Glomerular endothelial cell (primary cell): ENCODE measurements around the gene WIPI1. TPM values are rescaled to one million over a fixed set of nuclear protein-coding genes. Genes with fewer than 3 reads are reported as not detected.

Source experiments
- total RNA-seq: library from RNA; depleted of rRNA; stranded (reverse); fragments of >200 nt; gene quantifications from 2 replicates; pipeline ENCODE4 v1.2.3, GENCODE V29; 2015

The WIPI1 gene
- total RNA-seq, 1 donor from 2014 or later = 75.8 TPM

Other genes with a start within 250 kb of the WIPI1 start
- 35.1 and 45.7 TPM in 2 replicates for gene AMZ2, start 209.5 kb downstream of the WIPI1 start, total RNA-seq
- gene SLC16A6, start 166.4 kb downstream of the WIPI1 start, total RNA-seq = 1.2 and 2.8 TPM in 2 replicates
- gene ARSG, start 166.0 kb downstream of the WIPI1 start, total RNA-seq = 3.6 and 6.1 TPM in 2 replicates
- gene PRKAR1A, start 54.9 kb upstream of the WIPI1 start, total RNA-seq = 271 and 328 TPM in 2 replicates
- not detected in 2 replicates for gene FAM20A, start 143.9 kb upstream of the WIPI1 start, total RNA-seq